ENCODE data around the gene BICC1.

GRCh38 chr10:58697691-58698090 lies 185.0 kb downstream of the BICC1 start:
- TF ChIP-seq POLR2AphosphoS5 (IDR thresholded peaks at IDR 0.05) (no peak), CTCF (IDR thresholded peaks at IDR 0.05) (no peak)
